Activated naive CD4-positive, alpha-beta T cell treated with anti-CD3 and anti-CD28 coated beads, Interleukin-2, amount 50 U/mL, for 24 hours (primary cell): Measurements from ENCODE around the gene TANGO2.
A peak's percentile ranks its signal among the peaks of the same experiment; 100 is the strongest.
"Not testable (repeated sequence)": the region's sequence is repeated elsewhere in the genome, so short reads cannot be mapped to it uniquely, and the experiment has no call there.

Experiments used
- H3K27ac Mint-ChIP-seq: one replicate; pipeline ENCODE4 v1.8.0; 2021; ENCODE audit warnings: mild to moderate bottlenecking, mixed read lengths
- H3K27me3 Mint-ChIP-seq: one replicate; pipeline ENCODE4 v1.8.0; 2021; ENCODE audit warnings: mixed read lengths
- H3K36me3 Mint-ChIP-seq: one replicate; pipeline ENCODE4 v1.8.0; 2021; ENCODE audit warnings: mixed read lengths
- H3K4me1 Mint-ChIP-seq: one replicate; pipeline ENCODE4 v1.8.0; 2021; ENCODE audit warnings: mixed read lengths
- H3K4me3 Mint-ChIP-seq: one replicate; pipeline ENCODE4 v1.8.0; 2021; ENCODE audit warnings: mild to moderate bottlenecking, mixed read lengths
- H3K9me3 Mint-ChIP-seq: one replicate; pipeline ENCODE4 v1.8.0; 2021; ENCODE audit warnings: mixed read lengths

Gene TANGO2

GRCh38 chr22:20064545-20065262 is 43.8 kb downstream of the TANGO2 start:
- no peaks in the 10 kb centered on the region for H3K36me3 Mint-ChIP-seq
- no peaks in the 10 kb centered on the region for H3K4me1 Mint-ChIP-seq
- H3K4me3 Mint-ChIP-seq = no peak overlapping the region
- no peaks in the 10 kb centered on the region for H3K27me3 Mint-ChIP-seq
- no peaks in the 10 kb centered on the region for H3K9me3 Mint-ChIP-seq
- H3K27ac Mint-ChIP-seq = no peak overlapping the region

DNA sequence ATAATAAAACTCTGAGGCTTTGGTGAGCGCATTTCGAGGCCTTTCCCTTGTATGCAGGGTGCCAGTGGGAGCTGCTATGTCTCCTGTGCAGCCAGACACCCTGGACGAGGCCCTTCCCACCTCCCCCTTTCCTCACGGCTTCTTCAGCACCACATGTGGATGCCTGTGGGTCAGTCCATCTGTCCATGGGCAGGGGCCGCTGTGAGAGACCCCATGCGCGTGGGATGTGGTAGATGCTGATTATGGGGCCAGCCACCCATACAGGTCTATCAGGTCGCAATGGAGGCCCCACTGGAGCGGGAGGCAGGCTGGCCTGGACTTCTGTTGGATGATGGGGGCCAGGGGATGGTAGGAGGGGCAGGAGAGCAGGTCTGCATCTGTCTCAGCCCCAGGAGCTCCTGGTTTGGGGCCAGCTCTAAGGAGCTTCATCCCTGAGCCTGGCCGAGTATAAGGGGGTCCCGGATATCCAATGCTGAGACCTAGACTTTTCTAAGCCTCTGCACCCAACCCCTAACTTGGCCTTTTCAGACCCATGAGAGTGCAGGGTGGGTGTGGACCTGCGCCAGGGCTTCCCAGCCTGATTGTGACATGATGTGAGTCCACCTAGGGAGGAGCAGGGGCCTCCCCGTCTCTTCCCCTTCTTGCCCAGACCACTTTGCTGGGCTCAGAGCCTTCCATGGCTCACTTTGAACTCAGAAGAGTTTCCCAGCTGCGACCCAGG is 45.1 kb downstream of the TANGO2 start:
- Mint-ChIP-seq H3K4me1 (no peaks in the 10 kb centered on the region), H3K9me3 (no peaks in the 10 kb centered on the region), H3K27ac (no peak overlapping the region), H3K36me3 (no peaks in the 10 kb centered on the region), H3K4me3 (no peak overlapping the region), H3K27me3 (no peaks in the 10 kb centered on the region)

DNA sequence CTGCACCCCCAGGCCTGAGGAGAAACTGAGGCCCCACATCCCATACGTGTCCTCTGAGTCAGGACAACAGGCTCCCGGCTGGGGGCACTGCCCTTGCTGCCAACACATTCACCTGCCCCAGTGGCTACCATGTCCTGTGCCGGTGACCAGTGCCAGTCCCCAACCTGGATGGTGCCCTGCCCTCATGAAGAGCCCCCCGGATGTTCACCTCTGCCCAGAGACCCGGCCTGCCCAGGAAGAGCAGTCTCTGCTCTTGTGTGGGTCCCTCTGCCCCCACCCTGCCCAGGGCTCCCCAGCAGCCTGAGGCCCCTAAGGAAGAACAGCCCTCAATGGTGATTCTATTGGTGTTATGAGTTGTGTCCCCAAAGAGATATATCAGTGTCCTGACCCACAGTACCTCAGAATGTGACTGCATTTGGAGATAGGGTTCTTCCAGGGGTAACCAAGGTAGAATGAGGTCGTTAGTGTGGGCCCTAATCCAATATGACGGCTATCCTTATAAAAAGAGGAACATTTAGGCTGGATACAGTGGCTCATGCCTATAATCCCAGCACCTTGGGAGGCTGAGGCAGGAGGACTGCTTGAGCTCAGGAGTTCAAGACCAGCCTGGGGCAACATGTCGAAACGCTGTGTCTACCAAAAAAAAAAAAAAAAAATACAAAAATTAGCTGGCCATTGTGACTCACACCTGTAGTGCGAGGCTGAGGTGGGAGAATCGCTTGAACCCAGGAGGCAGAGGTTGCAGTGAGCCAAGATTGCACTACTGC is 45.9 kb downstream of the TANGO2 start:
- Mint-ChIP-seq H3K9me3 (no peaks in the 10 kb centered on the region), H3K4me3 (no peak overlapping the region), H3K4me1 (no peaks in the 10 kb centered on the region), H3K27me3 (no peaks in the 10 kb centered on the region), H3K27ac (peak overlapping the region; percentile 62), H3K36me3 (no peaks in the 10 kb centered on the region)

DNA sequence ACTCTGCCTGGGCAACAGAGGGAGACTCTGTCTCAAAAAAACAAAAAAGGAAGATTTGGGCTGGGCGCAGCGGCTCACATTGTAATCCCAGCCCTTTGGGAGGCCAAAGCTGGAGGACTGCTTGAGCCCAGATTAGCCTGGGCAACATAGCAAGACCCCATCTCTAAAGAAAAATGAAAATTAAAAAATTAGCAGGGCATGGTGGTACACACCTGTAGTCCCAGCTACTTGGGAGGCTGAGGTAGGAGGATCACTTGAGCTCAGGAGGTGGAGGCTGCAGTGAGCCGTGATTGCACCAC is 46.4 kb downstream of the TANGO2 start:
- peak overlapping the region; percentile 62 for H3K27ac Mint-ChIP-seq
- not testable (repeated sequence) for H3K4me1 Mint-ChIP-seq, H3K4me3 Mint-ChIP-seq, H3K27me3 Mint-ChIP-seq, H3K9me3 Mint-ChIP-seq, H3K36me3 Mint-ChIP-seq

DNA sequence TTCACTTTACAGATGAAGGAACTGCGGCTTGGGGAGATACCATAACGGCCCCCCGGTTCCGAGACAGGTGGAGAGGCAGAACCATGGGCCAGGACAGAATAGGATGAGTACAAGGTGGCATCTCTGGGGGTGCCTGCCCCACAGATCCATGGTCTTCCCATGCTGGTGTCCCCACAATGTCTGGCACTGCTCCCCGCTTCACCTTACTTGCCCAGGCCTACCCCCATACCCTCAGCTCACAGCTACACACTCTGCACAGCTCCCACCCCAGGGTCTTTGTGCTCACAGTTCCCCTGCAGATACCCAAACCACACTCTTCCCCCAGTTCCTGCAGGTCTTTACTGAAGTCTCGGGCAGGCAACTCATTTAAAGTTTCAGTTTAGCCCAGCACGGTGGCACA is 47.7 kb downstream of the TANGO2 start:
- H3K4me1 Mint-ChIP-seq = no peaks in the 10 kb centered on the region
- H3K36me3 Mint-ChIP-seq = no peaks in the 10 kb centered on the region
- no peaks in the 10 kb centered on the region for H3K9me3 Mint-ChIP-seq
- H3K27ac Mint-ChIP-seq = no peak overlapping the region
- H3K27me3 Mint-ChIP-seq = no peaks in the 10 kb centered on the region
- H3K4me3 Mint-ChIP-seq = no peak overlapping the region

DNA sequence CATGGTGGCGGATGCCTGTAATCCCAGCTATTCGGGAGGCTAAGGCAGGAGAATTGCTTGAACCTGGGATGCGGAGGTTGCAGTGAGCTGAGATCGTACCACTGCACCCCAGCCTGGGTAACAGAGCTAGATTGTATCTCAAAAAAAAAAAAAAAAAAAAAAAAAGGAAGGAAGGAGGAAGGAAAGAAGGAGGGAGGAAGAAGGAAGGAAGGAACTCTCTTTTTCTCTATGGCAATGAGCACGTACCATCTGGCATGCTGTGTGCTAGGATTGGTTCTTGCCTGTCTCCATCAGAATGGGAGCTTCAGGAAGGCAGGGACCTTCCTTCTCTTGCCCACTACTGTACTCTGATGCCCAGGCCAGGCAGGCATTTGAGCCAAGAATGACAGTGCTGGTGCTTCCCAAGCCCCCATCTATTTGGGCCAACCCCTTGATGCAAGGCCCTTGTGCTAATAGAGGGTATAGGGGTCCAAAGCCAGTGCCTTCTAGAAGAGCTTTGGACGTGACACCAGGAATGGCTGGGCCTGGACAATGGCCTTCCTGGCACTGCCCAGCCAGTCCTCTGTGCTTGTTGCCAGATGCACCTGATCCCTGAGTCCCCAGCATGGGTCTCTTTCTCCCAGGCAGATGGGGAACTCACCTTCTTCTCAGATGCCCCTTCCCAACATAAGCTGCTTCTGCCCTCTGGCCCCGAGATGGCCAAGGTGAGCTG is 48.6 kb downstream of the TANGO2 start:
- Mint-ChIP-seq H3K27me3 (no peaks in the 10 kb centered on the region), H3K9me3 (no peaks in the 10 kb centered on the region), H3K27ac (no peak overlapping the region), H3K36me3 (no peaks in the 10 kb centered on the region), H3K4me1 (no peaks in the 10 kb centered on the region), H3K4me3 (no peak overlapping the region)

DNA sequence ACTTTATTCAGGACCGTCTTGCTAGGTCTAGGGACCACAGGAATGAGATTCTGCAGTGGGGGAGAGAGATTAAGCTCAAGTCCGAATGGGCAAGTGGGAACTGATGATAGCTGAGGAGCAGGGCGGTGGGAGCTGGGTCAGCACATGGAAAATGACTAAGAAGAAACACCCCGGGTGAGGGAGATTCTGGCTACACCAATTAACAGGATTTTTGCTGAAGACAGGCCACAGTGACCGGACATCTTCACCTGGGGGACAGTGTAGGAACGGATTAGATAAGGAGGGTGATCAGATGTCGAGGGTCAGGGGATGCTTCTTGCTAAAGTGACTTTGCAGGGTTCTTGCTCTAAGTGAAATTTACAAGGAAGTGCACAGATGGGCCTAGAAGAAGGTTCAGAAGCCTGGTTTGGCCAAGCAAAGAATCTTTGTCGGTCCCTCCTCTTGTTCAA is 50.6 kb downstream of the TANGO2 start:
- Mint-ChIP-seq H3K27ac (peak overlapping the region; percentile 31), H3K4me1 (no peaks in the 10 kb centered on the region), H3K9me3 (no peaks in the 10 kb centered on the region), H3K4me3 (no peak overlapping the region), H3K27me3 (no peaks in the 10 kb centered on the region), H3K36me3 (no peaks in the 10 kb centered on the region)

- no peaks in the 10 kb centered on the region for H3K36me3 Mint-ChIP-seq
- no peaks in the 10 kb centered on the region for H3K27me3 Mint-ChIP-seq
- no peaks in the 10 kb centered on the region for H3K9me3 Mint-ChIP-seq
- H3K4me1 Mint-ChIP-seq = peaks cover 12% of the 10 kb centered on the region
- no peak overlapping the region for H3K27ac Mint-ChIP-seq
- no peak overlapping the region for H3K4me3 Mint-ChIP-seq
Observed at GRCh38 chr22:20076627-20077172, 55.8 kb downstream of the TANGO2 start.

DNA sequence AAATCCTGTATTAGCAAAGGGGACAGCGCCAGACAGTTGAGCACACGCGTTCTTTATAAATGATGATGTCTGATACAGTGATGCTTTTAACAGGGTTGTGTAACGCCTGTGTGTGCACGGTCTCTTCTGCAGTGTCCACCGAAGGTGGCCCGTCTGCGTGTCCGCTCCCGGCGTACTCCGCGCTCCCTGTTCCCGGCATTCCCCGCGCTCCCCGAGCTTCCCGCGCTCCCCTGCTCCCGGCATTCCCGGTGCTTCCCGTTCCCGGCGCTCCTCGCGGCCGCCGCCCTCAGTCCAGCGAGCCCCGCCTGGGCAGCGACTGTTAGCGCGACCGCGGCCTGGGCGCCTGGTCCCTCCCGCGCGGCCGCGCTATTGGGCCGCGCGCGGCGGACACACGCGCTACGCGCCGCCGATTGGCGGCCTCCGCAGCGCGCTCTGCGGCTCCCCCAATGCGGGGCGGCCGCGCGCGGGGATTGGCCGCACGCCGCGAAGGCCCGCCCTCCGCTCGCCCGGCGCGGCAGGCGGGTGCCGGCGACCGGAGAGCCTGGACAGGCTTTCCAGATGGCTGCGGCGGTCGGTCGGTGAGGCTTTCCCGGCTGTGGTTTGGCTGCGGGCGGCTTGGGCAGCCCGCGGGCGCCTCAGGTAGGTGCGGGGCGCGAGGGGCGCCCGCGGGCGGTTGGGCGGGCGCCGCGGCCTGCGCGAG is 59.0 kb downstream of the TANGO2 start, which contains the start of gene DGCR8:
DGCR8 (plus strand) TSS at position 497 of the 700 bp plus-strand sequence. CDS start 5,723 bp downstream, outside the sequence.
- H3K9me3 Mint-ChIP-seq = no peaks in the 10 kb centered on the region
- no peaks in the 10 kb centered on the region for H3K36me3 Mint-ChIP-seq
- H3K27me3 Mint-ChIP-seq = no peaks in the 10 kb centered on the region
- H3K4me1 Mint-ChIP-seq = peaks cover 41% of the 10 kb centered on the region
- peak within 1 kb of the TSS; percentile 83 for H3K27ac Mint-ChIP-seq
- H3K4me3 Mint-ChIP-seq = peak within 1 kb of the TSS; percentile 89

DNA sequence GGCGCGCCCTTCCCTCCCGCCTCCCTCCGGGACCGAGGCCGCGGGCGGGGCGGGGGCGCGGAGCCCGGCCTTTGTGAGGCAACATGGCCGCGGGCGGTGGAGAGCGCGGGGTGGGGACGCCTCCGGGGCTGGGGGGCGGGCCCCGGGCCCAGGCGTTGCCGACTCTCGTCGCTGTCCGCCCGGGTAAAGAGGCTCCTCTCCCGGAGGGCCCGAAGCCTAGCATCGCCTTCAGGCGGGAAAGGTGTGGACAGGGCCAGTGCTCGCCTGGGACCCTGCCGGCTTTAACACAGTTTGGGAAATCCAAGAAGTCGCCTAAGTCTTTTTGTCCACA is 59.5 kb downstream of the TANGO2 start:
- Mint-ChIP-seq H3K36me3 (no peaks in the 10 kb centered on the region), H3K27ac (peak overlapping the region; percentile 80), H3K4me3 (peak overlapping the region; percentile 89)

DNA sequence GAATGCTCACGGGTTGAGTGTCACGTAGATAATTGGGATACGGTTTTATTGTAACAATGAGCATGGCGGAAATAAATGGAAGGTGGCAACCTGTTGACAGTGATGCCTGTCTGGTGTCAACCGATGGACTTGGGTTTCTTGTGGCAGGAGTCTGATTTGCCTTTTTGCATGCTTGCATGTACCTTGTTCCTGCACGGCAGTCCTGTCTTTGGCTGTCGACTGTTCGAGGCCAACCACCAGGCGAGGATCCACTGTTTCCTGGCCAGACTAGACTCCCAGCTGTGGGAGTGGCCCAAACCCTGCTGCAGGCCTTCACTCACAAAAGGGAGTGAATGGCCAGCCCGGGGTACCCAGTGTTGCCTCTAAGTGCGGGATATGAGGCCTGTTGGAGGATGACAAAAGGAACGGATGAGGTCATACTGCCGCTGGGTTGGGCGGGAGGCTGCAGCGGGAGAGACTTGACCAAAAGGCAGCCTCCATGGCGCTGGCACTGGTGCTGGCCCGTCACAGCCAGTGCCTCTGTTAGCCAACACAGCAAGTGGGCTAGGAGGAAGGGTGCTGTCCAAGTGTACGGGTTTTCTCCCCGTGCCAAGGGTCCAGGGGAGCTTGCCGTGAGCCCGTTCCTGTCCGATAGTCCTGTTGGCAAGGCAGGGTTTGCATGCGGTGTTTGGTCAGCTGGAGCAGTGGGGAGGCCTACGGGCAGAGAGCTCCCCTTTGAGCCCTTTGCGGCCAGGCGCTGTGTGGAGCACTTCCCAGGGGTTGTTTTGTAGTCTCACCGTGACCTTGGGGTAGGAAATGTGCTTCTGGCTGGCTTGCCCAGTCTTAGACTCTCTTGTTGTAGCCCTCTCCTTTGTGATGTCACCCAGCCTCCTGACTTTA is 60.1 kb downstream of the TANGO2 start:
- H3K27ac Mint-ChIP-seq = peak overlapping the region; percentile 80
- H3K27me3 Mint-ChIP-seq = no peaks in the 10 kb centered on the region
- H3K36me3 Mint-ChIP-seq = no peaks in the 10 kb centered on the region
- peaks cover 41% of the 10 kb centered on the region for H3K4me1 Mint-ChIP-seq
- H3K9me3 Mint-ChIP-seq = no peaks in the 10 kb centered on the region
- H3K4me3 Mint-ChIP-seq = peak overlapping the region; percentile 89

More for the DNA sequence above, 59.5 kb downstream of the TANGO2 start:
- H3K27me3 Mint-ChIP-seq = no peaks in the 10 kb centered on the region
- H3K9me3 Mint-ChIP-seq = no peaks in the 10 kb centered on the region
- peaks cover 41% of the 10 kb centered on the region for H3K4me1 Mint-ChIP-seq

- Mint-ChIP-seq H3K36me3 (peaks cover 9% of the 10 kb centered on the region), H3K27ac (peak overlapping the region; percentile 41), H3K27me3 (no peaks in the 10 kb centered on the region), H3K4me1 (peaks cover 45% of the 10 kb centered on the region), H3K4me3 (peak overlapping the region; percentile 73), H3K9me3 (no peaks in the 10 kb centered on the region)
Observed at GRCh38 chr22:20083157-20083890, 62.4 kb downstream of the TANGO2 start.

- H3K27ac Mint-ChIP-seq = peak overlapping the region; percentile 41
- no peaks in the 10 kb centered on the region for H3K9me3 Mint-ChIP-seq
- no peaks in the 10 kb centered on the region for H3K27me3 Mint-ChIP-seq
- H3K4me1 Mint-ChIP-seq = peaks cover 45% of the 10 kb centered on the region
- peaks cover 12% of the 10 kb centered on the region for H3K36me3 Mint-ChIP-seq
- H3K4me3 Mint-ChIP-seq = no peak overlapping the region
Observed at GRCh38 chr22:20083891-20084546, 63.1 kb downstream of the TANGO2 start.
